Stimulated activated CD8-positive, alpha-beta memory T cell treated with anti-CD3 and anti-CD28 coated beads, Interleukin-4, amount 100 ng/mL, for 4 hours (primary cell): Measurements from ENCODE around the gene PLA2G1B.
A peak's percentile ranks its signal among the peaks of the same experiment; 100 is the strongest.

Experiments used
- DNase-seq, 2 donors: peaks; one replicate each; pipeline ENCODE4 v3.0.0-alpha.2; 2020; ENCODE audit warnings: low read depth in 2 of 2, low spot score in 1 of 2

Gene PLA2G1B

DNA sequence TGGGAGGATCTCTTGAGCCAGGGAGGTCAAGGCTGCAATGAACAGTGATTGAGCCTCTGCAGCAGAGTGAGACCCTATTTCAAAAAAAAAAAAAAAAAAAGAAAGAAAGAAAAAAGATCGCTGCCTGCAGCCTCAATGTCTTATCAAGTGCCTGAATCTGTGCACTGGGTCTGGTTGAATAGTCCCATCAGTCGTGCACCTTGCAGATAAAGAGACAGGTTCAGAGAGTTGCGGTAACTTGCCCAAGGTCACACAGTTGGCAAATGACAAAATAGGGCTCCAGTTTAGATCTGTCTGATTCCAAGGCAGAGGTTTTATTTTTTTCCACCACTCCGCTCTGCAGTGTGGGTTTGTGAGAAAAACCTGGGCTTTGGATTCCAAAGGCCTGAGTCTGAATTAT is 649 bp upstream of the PLA2G1B start:
- no peak for DNase-seq

DNA sequence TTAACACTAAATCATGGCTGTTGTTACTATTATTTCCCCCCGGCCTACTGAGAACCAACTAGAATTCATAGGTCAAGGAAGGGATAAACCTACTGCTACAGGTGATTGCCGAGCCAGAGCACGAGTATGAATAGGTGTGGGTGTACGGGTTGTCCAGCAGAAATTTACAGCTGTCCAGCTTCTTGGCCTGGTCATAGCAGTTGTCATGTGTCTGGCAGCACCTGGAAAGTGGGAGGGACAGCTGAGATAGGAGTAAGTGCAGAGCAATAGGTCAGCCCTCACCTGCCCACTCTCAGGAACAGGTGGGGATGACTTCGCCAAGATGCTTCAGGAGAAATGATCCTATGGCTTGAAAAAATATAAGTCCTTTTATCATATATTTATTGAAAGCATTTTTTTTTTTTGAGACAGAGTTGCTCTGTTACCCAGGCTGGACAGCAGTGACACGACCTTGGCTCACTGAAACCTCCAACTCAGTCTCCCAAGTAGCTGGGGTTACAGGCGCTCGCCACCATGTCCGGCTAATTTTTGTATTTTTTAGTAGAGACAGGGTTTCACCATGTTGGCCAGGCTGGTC is 2.6 kb downstream of the PLA2G1B start:
- no peak for DNase-seq

DNA sequence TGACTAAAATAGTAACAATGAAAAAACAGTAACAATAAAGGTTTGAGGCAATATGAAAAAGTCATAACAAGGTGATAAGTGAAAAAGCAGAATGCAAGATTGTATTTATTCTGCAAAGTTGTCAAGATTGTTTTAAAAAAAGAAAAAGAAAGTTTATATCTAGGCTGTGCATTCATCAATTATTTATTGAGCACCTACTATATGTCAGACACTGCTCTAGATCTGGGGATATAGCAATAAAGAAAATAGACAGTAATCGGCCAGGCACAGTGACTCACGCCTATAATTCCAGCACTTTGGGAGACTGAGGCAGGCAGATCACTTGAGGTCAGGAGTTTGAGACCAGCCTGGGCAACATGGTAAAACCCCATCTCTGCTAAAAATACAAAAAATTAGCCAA is 3.8 kb downstream of the PLA2G1B start:
- no peak for DNase-seq

DNA sequence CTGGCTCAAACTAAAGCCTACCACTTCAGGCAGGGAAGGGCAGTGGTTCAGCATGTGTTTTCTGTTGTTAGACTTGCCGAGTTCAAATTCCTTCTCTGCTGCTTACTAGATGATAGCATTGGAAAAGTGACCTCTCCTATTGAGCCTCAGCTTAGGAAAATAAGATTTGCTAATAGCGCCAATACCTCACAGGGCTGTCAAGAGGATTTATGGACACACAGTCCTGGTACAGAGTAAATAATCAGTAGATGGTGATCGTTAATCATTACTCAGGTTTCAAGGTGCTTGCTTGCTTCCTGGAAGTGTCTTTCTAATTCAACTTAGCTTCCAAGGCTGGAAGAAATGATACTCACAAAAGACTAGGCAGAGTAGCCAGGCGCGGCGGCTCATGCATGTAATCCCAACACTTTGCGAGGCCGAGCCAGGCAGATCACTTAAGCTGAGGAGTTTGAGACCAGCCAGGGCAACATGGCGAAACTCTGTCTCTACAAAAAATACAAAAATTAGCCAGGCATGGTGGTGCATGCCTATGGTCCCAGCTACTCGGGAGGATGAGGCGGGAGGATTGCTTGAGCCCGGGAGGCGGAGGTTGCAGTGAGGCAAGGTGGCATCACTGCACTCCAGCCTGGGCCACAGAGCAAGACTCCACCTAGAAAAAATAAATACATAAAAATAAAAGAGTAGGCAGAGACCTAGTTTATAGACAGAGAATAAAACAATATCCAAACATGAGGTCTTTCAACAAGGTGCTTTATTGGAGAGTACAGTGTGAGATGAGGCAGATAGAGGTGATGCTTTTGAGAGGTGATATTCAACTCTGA is 6.0 kb downstream of the PLA2G1B start:
- DNase-seq: no peak

DNA sequence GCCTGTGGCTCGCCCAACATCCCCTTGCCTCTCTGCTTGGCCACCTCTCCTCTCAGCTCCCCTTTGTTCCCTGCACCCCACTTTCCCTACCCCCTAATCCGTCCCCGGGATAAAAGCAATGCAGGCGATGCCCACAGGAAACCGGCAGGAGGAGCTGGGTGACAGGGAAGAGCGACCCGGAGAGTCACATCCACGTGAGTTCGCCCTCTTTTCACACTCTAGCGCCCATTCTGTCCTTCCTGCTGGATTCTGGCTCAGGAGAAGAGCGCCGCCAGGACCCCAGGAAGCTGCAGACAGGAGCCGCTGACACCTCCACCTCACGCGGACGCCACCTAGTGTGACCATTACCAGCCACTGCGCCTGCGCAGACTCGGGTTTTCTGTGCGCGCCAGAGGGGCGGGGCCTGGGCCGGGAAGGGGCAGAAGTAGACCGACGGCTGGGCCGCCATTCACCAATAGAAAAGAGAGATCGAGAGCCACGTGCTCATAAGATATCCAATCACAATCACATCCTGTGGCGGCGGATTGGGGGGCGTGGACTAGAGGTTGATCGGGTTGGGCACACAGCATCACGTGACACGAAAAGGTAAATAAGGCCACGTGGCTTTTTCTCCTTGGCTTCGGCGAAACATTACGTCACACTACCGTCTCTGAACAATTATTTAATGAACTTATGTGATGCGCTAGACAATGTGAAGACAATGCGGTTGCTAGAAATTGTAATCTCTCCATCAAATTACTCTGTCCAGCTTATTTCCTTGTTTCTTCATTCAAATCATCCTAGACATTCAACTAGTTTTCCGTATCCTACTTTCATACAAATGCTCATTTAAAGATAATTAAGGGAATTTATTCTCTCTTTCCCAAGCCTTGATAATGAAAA is 10.1 kb downstream of the PLA2G1B start:
- DNase-seq: peak; percentile 99 to 100

DNA sequence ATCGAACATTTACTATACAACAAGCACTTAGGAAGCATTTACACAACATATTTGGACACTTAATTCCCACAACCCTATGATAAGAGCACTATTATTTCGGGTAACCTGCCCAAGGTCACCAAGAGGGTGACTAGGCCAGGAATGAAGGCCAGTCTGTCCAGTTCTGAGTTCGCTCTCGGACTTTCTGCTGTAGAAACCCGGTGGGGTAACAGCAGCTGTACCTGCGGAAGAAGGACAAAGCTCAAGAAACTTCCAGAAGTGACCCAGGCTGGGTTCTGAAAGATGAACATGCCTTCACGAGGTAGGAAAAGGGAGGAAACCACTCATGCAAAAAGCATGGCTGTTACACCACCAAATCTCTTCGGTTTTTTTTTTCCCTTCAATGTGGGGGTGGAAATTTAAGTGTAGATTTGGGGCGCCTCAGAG is 10.8 kb downstream of the PLA2G1B start:
- no peak for DNase-seq

DNA sequence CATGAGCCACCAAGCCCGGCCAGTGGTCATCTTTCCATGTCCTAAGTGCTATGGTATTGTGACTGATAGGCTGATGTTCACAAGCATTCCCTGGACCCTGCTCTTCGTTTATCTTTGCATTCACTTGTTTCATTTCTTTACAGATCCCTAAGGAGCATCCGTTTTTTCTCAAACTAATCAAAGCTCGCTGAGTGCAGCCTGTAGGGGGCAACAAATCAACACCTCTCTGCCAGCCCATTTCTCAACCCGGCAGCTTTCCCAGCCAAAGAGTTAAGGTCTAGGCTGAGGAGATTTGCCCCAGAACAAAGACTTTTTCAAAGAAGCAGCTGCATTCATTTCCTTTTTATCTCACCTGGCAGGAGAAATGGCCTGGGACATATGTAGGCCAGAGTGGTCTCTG is 13.4 kb downstream of the PLA2G1B start:
- no peak for DNase-seq

DNA sequence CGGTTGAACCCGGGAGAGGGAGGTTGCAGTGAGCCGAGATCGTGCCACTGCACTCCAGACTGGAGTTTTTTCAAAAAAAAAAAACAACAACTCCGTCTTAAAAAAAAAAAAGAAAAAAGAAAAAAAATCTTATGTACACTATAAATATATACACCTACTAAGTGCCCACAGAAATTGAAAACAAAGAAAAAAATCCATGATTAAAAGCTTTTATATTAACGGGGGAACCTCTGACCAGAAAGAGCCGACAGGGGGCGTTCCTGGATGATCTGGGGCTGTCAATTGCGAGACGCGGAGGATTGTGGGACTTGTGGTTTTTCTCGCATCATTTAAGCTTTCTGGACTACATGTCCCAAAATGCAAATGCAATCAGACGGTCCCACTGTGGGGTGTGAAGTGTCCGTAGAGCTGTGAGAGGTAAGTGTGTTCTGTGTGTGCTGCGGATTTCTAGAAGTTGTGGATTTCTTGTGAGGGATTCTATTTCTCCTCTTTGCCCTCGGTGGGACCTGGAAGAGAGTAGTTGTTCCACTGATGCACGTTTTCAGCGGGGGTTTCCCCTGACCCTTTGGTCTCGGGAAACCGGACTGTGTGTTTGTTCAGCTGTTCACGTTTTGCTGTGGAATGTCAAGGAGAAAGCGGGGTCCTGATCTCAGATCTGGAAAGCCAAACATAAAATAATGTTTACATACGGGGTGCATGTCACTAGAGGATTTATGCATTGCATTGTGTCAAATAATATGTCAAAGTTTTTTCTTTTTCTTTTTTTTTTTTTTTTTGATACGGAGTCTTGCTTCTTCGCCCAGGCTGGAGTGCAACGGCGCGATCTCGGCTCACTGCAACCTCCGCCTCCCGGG is 25.4 kb downstream of the PLA2G1B start, which contains the start of gene SIRT4:
Gene SIRT4, plus strand, starts transcription at position 360 of the 854 bp plus-strand sequence. CDS start 1,241 bp downstream, outside the sequence.
- peak; percentile 77 to 80 for DNase-seq

DNA sequence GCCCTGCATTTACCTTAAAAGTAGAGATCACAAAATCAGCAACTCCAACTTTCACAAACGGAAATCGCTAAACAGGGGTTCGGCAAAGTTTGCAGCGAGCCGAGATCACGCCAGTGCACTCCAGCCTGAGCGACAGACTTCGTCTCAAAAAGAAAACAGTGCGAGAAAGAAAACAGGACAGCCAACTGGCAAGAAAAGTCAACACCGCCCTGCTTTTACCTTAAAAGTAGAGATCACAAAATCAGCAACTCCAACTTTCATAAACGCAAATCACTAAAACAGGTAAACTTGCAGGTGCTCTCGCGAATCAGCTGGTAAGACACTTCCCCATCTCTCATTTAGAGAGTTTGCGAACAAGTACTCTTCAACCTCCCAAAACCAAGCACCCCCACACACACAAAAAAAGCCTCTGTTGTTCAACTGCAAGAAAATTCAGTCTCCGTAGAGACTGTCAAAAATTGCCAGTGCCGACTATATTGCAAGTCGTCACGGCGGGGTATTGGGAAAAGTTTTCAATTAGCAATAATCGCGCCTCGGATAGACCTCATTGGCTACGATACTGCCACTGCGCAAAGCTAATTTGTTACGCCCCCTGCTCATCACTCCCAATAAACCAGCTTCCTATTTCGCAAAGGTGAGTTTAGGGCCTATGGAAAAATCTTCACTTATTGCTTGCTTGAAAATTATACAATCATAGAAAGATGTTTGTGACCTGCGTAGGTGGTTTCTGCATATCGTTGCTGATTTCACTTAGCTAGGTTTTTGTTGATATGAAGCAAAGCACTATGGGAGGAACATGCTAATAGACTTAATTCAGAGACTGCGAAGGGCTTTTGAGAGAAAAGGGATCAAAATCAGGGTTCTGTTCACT is 34.7 kb downstream of the PLA2G1B start, which contains the start of gene RNU4-1:
Gene RNU4-1, minus strand, starts transcription at position 577 of the 871 bp plus-strand sequence.
- peak; percentile 47 to 54 for DNase-seq

DNA sequence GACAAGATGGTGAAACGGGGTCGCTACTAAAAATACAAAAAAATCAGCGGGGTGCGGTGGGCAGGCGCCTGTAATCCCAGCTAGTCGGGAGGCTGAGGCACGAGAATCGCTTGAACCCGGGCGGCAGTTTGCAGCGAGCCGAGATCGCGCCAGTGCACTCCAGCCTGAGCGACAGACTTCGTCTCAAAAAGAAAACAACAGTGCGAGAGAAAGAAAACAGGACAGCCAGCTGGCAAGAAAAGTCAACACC is 35.2 kb downstream of the PLA2G1B start:
- DNase-seq: no peak

DNA sequence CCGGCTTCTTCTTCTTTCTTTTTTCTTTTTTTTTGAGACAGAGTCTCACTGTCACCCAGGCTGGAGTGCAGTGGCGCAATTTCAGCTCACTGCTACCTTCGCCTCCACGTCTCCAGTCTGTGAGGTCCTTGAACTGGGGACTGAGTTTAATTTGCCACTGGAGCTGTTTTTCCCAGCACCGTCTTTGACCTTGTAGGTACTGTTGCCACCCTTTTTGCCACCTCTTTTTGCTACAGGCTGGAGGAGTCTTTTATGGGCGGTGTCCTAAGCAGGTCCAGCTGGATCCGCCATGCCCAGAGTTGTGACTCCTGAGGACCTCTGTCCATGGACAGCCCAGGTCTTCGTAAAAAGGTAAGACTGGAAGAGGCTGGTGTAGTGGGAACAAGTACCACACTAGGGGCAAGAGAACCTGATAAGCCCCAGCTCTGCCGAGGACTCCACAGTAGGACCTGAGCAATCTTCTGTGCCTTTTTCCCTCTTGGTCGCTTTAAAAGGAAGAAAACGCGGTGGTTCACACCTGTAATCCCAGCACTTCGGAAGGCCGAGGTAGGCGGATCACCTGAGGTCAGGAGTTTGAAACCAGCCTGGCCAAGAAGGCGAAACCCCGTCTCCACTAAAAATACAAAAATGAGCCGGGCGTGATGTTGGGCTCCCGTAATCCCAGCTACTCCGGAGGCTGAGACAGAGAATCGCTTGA is 36.8 kb downstream of the PLA2G1B start:
- DNase-seq: no peak

DNA sequence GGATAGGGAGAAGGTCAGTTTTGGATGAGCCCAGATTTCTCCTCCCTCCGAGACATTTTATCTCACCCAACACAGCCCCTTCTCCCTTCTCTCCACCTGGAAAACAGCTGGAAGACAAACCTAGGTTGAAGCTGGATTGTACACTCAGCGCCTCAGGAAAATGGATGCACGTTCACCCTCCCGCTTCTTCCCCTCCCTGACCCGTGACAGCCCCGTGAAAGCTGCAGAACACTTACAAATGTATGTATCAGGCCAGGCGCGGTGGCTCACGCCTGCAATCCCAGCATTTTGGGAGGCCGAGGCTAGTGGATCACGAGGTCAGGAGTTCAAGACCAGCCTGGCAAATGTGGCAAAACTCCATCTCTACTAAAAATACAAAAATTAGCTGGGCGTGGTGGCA is 40.1 kb downstream of the PLA2G1B start:
- DNase-seq: no peak

DNA sequence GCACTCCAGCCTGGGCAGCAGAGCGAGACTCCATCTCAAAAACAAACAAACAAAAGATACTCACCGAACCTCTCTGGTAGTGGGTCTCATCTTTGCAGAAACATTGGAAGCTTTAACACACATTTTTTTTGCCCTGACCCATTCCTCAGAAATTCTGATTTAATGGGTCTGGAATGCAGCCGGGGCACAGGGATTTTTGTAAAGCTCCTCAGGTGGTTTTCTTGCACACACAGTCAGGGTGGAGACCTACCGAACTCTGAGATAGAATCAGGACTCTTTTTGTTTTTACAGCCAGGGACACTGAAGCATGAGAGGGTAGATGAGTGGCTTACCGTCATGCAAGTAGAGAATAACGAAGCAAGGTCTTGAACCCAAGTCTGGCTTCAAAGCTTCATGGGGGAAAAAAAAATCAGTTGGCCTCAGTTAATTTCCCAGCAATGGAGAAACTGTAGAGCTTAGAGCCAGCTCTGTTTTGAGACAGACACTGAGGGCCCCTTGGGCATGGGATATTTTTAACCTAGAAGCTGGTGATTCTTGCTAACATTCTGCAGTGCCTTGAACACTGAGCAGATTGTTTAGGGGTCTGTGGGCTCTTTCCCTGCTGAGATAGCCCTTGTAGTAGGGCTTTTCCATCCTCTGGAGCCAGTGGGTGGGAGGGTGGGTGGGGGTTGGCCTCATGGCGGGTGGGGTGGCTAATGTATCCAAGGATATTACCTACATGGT is 40.6 kb downstream of the PLA2G1B start:
- no peak for DNase-seq

DNA sequence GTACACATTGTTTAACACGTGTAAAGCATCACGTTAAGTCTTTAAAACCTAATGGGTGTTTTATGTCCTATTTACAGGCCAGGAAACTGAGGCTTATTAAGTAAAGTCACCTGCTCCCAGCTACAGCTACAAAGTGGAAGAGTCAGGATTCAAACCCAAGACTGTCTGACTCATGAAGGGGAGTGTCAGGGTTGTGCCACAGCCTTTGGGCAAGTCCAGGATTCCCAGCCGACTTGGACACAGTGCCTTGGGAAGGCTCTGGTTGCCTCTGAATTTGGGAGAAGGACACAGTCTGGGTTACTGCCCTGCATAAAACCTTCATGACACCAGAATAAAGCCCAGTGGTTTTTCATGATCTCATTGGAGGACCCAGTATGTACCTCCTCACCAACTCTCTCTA is 43.2 kb downstream of the PLA2G1B start:
- DNase-seq: no peak

DNA sequence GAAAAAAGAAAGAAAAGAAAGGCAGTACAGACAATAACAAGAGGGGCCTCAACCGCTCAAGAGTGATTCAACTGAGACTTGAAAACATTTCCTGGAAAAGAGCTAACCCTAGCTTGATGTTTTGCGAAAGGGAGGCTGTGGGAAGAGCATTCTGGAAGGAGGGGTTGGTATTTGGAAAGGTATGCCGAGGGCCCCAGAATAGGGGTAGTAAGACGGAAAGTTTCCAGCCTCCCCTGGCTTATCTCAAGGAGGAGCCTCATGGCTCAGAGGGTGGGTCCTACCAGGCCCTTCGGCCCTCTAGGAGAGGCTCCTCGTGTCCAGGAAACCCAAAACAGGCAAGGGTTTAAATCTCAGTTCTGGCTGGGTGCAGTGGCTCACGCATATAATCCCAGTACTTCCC is 44.3 kb downstream of the PLA2G1B start:
- DNase-seq: no peak

DNA sequence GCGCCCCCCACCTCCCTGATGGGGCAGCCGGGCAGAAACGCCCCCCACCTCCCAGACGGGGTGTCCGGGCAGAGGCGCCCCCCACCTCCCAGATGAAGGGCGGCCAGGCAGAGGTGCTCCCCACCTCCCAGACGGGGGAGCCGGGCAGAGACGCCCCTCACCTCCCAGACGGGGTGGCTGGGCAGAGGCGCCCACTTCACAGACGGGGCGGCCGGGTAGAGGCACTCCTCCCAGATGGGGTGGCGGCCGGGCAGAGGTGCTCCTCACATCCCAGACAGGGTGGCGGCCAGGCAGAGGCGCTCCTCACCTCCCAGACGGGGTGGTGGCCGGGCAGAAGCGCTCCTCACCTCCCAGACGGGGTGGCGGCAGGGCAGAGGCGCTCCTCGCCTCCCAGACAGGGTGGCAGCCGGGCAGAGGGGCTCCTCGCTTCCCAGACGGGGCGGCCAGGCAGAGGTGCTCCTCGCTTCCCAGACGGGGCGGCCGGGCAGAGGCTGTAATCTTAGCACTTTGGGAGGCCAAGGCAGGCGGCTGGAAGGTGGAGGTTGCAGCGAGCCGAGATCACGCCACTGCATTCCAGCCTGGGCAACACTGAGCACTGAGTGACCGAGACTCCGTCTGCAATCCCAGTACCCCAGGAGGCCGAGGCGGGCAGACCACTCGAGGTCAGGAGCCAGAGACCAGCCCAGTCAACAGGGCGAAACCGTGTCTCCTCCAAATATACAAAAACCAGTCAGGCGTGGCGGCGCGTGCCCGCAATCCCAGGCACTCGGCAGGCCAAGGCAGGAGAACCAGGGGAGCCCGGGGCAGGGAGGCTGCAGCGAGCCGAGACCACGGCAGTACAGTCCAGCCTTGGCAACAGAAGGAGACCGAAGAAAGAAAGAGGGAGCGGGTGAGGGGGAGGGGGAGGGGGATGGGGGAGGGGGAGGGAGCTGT is 49.2 kb downstream of the PLA2G1B start:
- no peak for DNase-seq

DNA sequence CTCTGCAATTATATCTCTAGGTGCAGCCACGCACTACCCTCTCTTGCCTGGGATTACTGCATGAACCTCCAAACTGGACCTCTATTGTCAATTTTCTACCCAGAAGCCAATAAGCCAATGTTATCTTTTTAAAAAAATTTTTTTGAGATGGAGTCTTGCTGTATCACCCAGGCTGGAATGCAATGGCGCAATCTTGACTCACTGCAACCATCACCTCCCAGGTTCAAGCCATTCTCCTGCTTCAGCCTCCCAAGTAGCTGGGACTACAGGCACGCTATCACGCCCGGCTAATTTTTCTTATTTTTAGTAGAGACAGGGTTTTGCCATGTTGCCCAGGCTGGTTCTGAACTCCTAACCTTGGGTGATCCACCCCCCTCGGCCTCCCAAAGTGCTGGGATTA is 50.8 kb downstream of the PLA2G1B start:
- no peak for DNase-seq
